Left forelimb (tissue), 1 donor: Measurements from ENCODE around the gene TOX4.
"Not testable (repeated sequence)": the region's sequence is repeated elsewhere in the genome, so short reads cannot be mapped to it uniquely, and the experiment has no call there.

Experiments
- DNase-seq: peaks from one replicate; pipeline ENCODE4 v3.0.0-alpha.2; 2018; ENCODE audit warnings: low spot score

The TOX4 gene

GRCh38 chr14:21476925-21477681 lies at the start of gene TOX4, which contains the start of gene RAB2B:
TOX4 (plus strand) TSS chr14:21477195; CDS start chr14:21477279, 84 bp downstream.
RAB2B (minus strand) TSS chr14:21476959; CDS start chr14:21476872, 87 bp downstream.
- peak; percentile 98 for DNase-seq

- DNase-seq, result no peak
Measured at GRCh38 chr14:21428930-21429329, 48.1 kb upstream of the TOX4 start.

GRCh38 chr14:21431126-21431525 lies 45.9 kb upstream of the TOX4 start:
- no peak for DNase-seq

- DNase-seq, result no peak
Measured at GRCh38 chr14:21436567-21437062, 40.4 kb upstream of the TOX4 start.

GRCh38 chr14:21437063-21437901 lies 39.7 kb upstream of the TOX4 start:
- peak; percentile 99 for DNase-seq

GRCh38 chr14:21440859-21441258 lies 36.1 kb upstream of the TOX4 start:
- no peak for DNase-seq

- DNase-seq, result not testable (repeated sequence)
Measured at GRCh38 chr14:21442657-21443056, 34.3 kb upstream of the TOX4 start.

GRCh38 chr14:21449899-21450216 lies 27.1 kb upstream of the TOX4 start:
- no peak for DNase-seq

- no peak for DNase-seq
Measured at GRCh38 chr14:21454843-21455544, 22.0 kb upstream of the TOX4 start.

- no peak for DNase-seq
Measured at GRCh38 chr14:21455592-21455911, 21.4 kb upstream of the TOX4 start.

GRCh38 chr14:21455912-21456667 lies 20.9 kb upstream of the TOX4 start, which contains the start of gene CHD8:
CHD8 (minus strand) TSS chr14:21456123; CDS start chr14:21431643, 24,480 bp downstream.
- DNase-seq, result peak; percentile 98

GRCh38 chr14:21467616-21468015 lies 9.4 kb upstream of the TOX4 start:
- no peak for DNase-seq

- no peak for DNase-seq
Measured at GRCh38 chr14:21475767-21476522, 1.1 kb upstream of the TOX4 start.

GRCh38 chr14:21476523-21476924 lies 471 bp upstream of the TOX4 start:
- DNase-seq, result no peak

- DNase-seq, result no peak
Measured at GRCh38 chr14:21486640-21487087, 9.7 kb downstream of the TOX4 start.

GRCh38 chr14:21494902-21495762 lies 18.1 kb downstream of the TOX4 start:
- no peak for DNase-seq

GRCh38 chr14:21496453-21496852 lies 19.5 kb downstream of the TOX4 start:
- no peak for DNase-seq

- no peak for DNase-seq
Measured at GRCh38 chr14:21498540-21499526, 21.8 kb downstream of the TOX4 start.

- DNase-seq, result no peak
Measured at GRCh38 chr14:21501568-21501967, 24.6 kb downstream of the TOX4 start.
